ENCODE results near the gene CYFIP2. TPM values are rescaled to one million over a fixed set of nuclear protein-coding genes. Genes with fewer than 3 reads are reported as not detected.

Gene CYFIP2
- total RNA-seq, result 10 to 100 TPM; 11.3 to 51.5 (median 13.6) TPM

GRCh38 chr5:157265714-157266285 is at the start of gene CYFIP2:
CYFIP2 (plus strand) TSS chr5:157266123; CDS start chr5:157285362, 19,239 bp downstream.
- H3K36me3 ChIP-seq, result no peaks in the 10 kb centered on the region
- intact Hi-C loops (cut with DNase I; ENCODE audit: low total_unique reads), result no loop called here
- H3K27me3 ChIP-seq, result no peaks in the 10 kb centered on the region
- DNase-seq, result peak; percentile 31 to 46
- peak within 1 kb of the TSS; percentile 39 to 86 for H3K4me3 ChIP-seq
- peaks cover 0 to 3% of the 10 kb centered on the region in 2 donors for H3K4me1 ChIP-seq
- no peaks in the 10 kb centered on the region for H3K9me3 ChIP-seq
- H3K27ac ChIP-seq, result no peak within 1 kb of the TSS
- TF ChIP-seq POLR2A (IDR thresholded peaks at IDR 0.05) (no peak), CTCF (IDR thresholded peaks at IDR 0.05) (no peak)

- Histone ChIP-seq H3K36me3 (no peaks in the 10 kb centered on the region), H3K4me1 (no peaks in the 10 kb centered on the region), H3K27ac (no peak overlapping the region), H3K4me3 (no peak overlapping the region), H3K9me3 (no peaks in the 10 kb centered on the region), H3K27me3 (no peaks in the 10 kb centered on the region)
- intact Hi-C loops (cut with DNase I; ENCODE audit: low total_unique reads), result no loop called here
- no peak for TF ChIP-seq CTCF (IDR thresholded peaks at IDR 0.05)
- no peak for TF ChIP-seq POLR2A (IDR thresholded peaks at IDR 0.05)
- DNase-seq, result no peak
These were observed 49.4 kb upstream of the CYFIP2 start for GRCh38 chr5:157216391-157217142.

- Histone ChIP-seq H3K36me3 (no peaks in the 10 kb centered on the region), H3K4me3 (no peak overlapping the region), H3K9me3 (no peaks in the 10 kb centered on the region), H3K4me1 (no peaks in the 10 kb centered on the region), H3K27ac (no peak overlapping the region), H3K27me3 (no peaks in the 10 kb centered on the region)
- TF ChIP-seq POLR2A (IDR thresholded peaks at IDR 0.05) (no peak), CTCF (IDR thresholded peaks at IDR 0.05) (no peak)
- intact Hi-C loops (cut with DNase I; ENCODE audit: low total_unique reads), result no loop called here
- no peak for DNase-seq
These were observed 48.5 kb upstream of the CYFIP2 start for GRCh38 chr5:157217289-157218024.

GRCh38 chr5:157219491-157220271 is 46.2 kb upstream of the CYFIP2 start:
- TF ChIP-seq CTCF (IDR thresholded peaks at IDR 0.05), result no peak
- TF ChIP-seq POLR2A (IDR thresholded peaks at IDR 0.05), result no peak
- H3K9me3 ChIP-seq, result no peaks in the 10 kb centered on the region
- H3K27me3 ChIP-seq, result no peaks in the 10 kb centered on the region
- intact Hi-C loops (cut with DNase I; ENCODE audit: low total_unique reads), result no loop called here
- H3K4me1 ChIP-seq, result no peaks in the 10 kb centered on the region
- H3K27ac ChIP-seq, result no peak overlapping the region
- H3K4me3 ChIP-seq, result no peak overlapping the region
- H3K36me3 ChIP-seq, result no peaks in the 10 kb centered on the region
- no peak for DNase-seq

Measured in uterus (tissue), 4 donors.